Body of pancreas (tissue), 4 donors: ENCODE measurements around the gene CDCA3. TPM values are rescaled to one million over a fixed set of nuclear protein-coding genes. Genes with fewer than 3 reads are reported as not detected.

Experiments
- ATAC-seq: fragments of 150-250 bp; one replicate; pipeline ENCODE4 v1.9.1; 2016
- DNase-seq, 4 donors: peaks; one replicate each; pipeline ENCODE4 v3.0.0-alpha.2; 2019
- H3K27ac ChIP-seq, 4 donors: fragments of 200-600 bp; sonication (generic); 1 replicate in 3 of 4; 2 replicates in 1 of 4; pipeline versions ENCODE4 v1.5.1 to v1.6.1; 2016 to 2019; ENCODE audit warnings: mild to moderate bottlenecking in 1 of 4, mixed read lengths in 1 of 4, moderate library complexity in 1 of 4
- H3K27me3 ChIP-seq, 2 donors: fragments of 200-600 bp; sonication (generic); one replicate each; pipeline ENCODE4 v1.6.0; 2016; ENCODE audit warnings: mild to moderate bottlenecking in 1 of 2
- H3K36me3 ChIP-seq, 2 donors: fragments of 200-600 bp; sonication (generic); replicated peaks in 1 of 2; 2 replicates each; pipeline ENCODE4 v1.5.1; 2016; ENCODE audit warnings: low read depth in 2 of 2; ENCODE audit not compliant: insufficient read depth in 1 of 2
- H3K4me1 ChIP-seq: fragments of 200-600 bp; sonication (generic); one replicate; pipeline ENCODE4 v1.6.0; 2016
- H3K4me3 ChIP-seq, 2 donors: fragments of 200-600 bp; sonication (generic); 1 replicate in 1 of 2; 2 replicates in 1 of 2; pipeline ENCODE4 v1.5.1; 2016 to 2019
- H3K9me3 ChIP-seq, 3 donors: fragments of 200-600 bp; sonication (generic); 1 replicate in 2 of 3; 2 replicates in 1 of 3; pipeline ENCODE4 v1.5.1; 2016
- CTCF ChIP-seq, 7 experiments: fragments of 450-650 bp in 4 of 7; fragments of 200-600 bp in 3 of 7; sonication (generic) in 3 of 7; IDR thresholded peaks; one replicate each; pipeline ENCODE4 v1.5.1; 2016 to 2019; ENCODE audit warnings: antibody characterized with exemption in 7 of 7
- POLR2A ChIP-seq, 3 donors: fragments of 450-650 bp; IDR thresholded peaks; one replicate each; pipeline ENCODE4 v1.6.1; 2016; ENCODE audit warnings: antibody characterized with exemption in 3 of 3, mild to moderate bottlenecking in 2 of 3
- whole genome bisulfite sequencing, 2 donors: methylation state at CpG; one replicate each; pipeline ENCODE4 v1.1.5; 2017; 5-methylcytosine and 5-hydroxymethylcytosine counted together
- intact Hi-C: fragments of 100-400 bp; cut with DNase I; formaldehyde crosslinking; loops from one replicate; pipeline ENCODE4 v1.15.1; 2023
- total RNA-seq, 2 donors: library from RNA; depleted of rRNA; stranded (reverse); fragments of >200 nt; gene quantifications; one replicate each; pipeline ENCODE4 v1.1.0, GENCODE V29; 2016

CDCA3 gene
- total RNA-seq, 2 donors from 2014 or later = 0.52 to 2.3 TPM

GRCh38 chr12:6851921-6852650, 1.0 kb upstream of the CDCA3 start, which contains the start of gene USP5:
Gene USP5 (plus strand): TSS chr12:6852150. CDS start chr12:6852180, 30 bp downstream.
- no peaks in the 10 kb centered on the region for H3K27me3 ChIP-seq
- peak; percentile 99 for DNase-seq
- H3K4me1 ChIP-seq = peaks cover 28% of the 10 kb centered on the region
- intact Hi-C loops = no loop called here
- TF ChIP-seq POLR2A (IDR thresholded peaks at IDR 0.05) (no peak), CTCF (IDR thresholded peaks at IDR 0.05) (peak in 3 of 7 experiments; percentile 19 to 41 (median 33))
- peak within 1 kb of the TSS; percentile 91 to 98 (median 98) for H3K27ac ChIP-seq
- H3K4me3 ChIP-seq = peak within 1 kb of the TSS; percentile 45 to 68
- ATAC-seq = peak; percentile 88
- peaks cover 6 to 8% of the 10 kb centered on the region in 2 donors for H3K36me3 ChIP-seq
- 0 to 1% methylated on average over 33 to 65 of the region's 65 CpGs for WGBS, 2 donors
- no peaks in the 10 kb centered on the region for H3K9me3 ChIP-seq

GRCh38 chr12:6850796-6851152, 312 bp downstream of the CDCA3 start:
- Histone ChIP-seq H3K4me1 (peaks cover 28% of the 10 kb centered on the region), H3K36me3 (peaks cover 0 to 1% of the 10 kb centered on the region in 2 donors), H3K9me3 (no peaks in the 10 kb centered on the region), H3K27me3 (no peaks in the 10 kb centered on the region), H3K27ac (peak overlapping the region in 2 of 4 donors; percentile 98), H3K4me3 (no peak overlapping the region)
- DNase-seq (no peak), ATAC-seq (no peak)
- 42 to 49% methylated on average over 15 to 16 of the region's 16 CpGs for WGBS, 2 donors
- TF ChIP-seq POLR2A (IDR thresholded peaks at IDR 0.05) (no peak), CTCF (IDR thresholded peaks at IDR 0.05) (no peak)
- intact Hi-C loops = no loop called here

GRCh38 chr12:6849976-6850560, 1.0 kb downstream of the CDCA3 start:
- TF ChIP-seq POLR2A (IDR thresholded peaks at IDR 0.05) = no peak
- TF ChIP-seq CTCF (IDR thresholded peaks at IDR 0.05) = no peak
- Histone ChIP-seq H3K27me3 (no peaks in the 10 kb centered on the region), H3K36me3 (no peaks in the 10 kb centered on the region), H3K4me1 (peaks cover 28% of the 10 kb centered on the region), H3K4me3 (no peak overlapping the region), H3K27ac (no peak overlapping the region), H3K9me3 (no peaks in the 10 kb centered on the region)
- 71 to 72% methylated on average over 10 of the region's 10 CpGs for whole genome bisulfite sequencing, 2 donors
- no peak for ATAC-seq
- intact Hi-C loops = no loop called here
- no peak for DNase-seq

GRCh38 chr12:6849427-6849826, 1.7 kb downstream of the CDCA3 start:
- no peak for TF ChIP-seq CTCF (IDR thresholded peaks at IDR 0.05)
- no peak for TF ChIP-seq POLR2A (IDR thresholded peaks at IDR 0.05)

More at GRCh38 chr12:6849427-6849826, 1.7 kb downstream of the CDCA3 start:
- Histone ChIP-seq H3K36me3 (no peaks in the 10 kb centered on the region), H3K27me3 (no peaks in the 10 kb centered on the region), H3K27ac (no peak overlapping the region), H3K4me3 (no peak overlapping the region), H3K9me3 (no peaks in the 10 kb centered on the region), H3K4me1 (peaks cover 28% of the 10 kb centered on the region)
- 85% methylated on average over 2 of the region's 2 CpGs for WGBS, 2 donors
- DNase-seq (no peak), ATAC-seq (no peak)
- intact Hi-C loops = no loop called here
